Fibroblast of lung (primary cell): Measurements from ENCODE around the gene SNX32. TPM values are rescaled to one million over a fixed set of nuclear protein-coding genes. Genes with fewer than 3 reads are reported as not detected.
"Not testable (repeated sequence)": the region's sequence is repeated elsewhere in the genome, so short reads cannot be mapped to it uniquely, and the experiment has no call there.

Experiments used
- DNase-seq, 2 donors: peaks; one replicate each; pipeline versions ENCODE4 v3.0.0 to v3.0.0-alpha.2; 2010; ENCODE audit warnings: low read depth in 2 of 2
- H2AFZ ChIP-seq: 2 replicates; pipeline ENCODE4 v1.5.1; 2012; ENCODE audit warnings: low read length, control low read depth, inconsistent platforms
- H3K27ac ChIP-seq: 2 replicates; pipeline ENCODE4 v1.5.1; 2011; ENCODE audit warnings: low read length, control low read depth; ENCODE audit not compliant: insufficient read depth
- H3K27me3 ChIP-seq: 2 replicates; pipeline ENCODE4 v1.5.1; 2011; ENCODE audit warnings: mild to moderate bottlenecking, low read length; ENCODE audit not compliant: control insufficient read depth, insufficient read depth
- H3K36me3 ChIP-seq: 2 replicates; pipeline ENCODE4 v1.5.1; 2011; ENCODE audit warnings: low read length; ENCODE audit not compliant: control insufficient read depth, insufficient read depth
- H3K4me1 ChIP-seq: 2 replicates; pipeline ENCODE4 v1.5.1; 2011; ENCODE audit warnings: low read length; ENCODE audit not compliant: control insufficient read depth, insufficient read depth; ENCODE audit errors: extremely low read depth
- H3K4me2 ChIP-seq: 2 replicates; pipeline ENCODE4 v1.5.1; 2011; ENCODE audit warnings: low read length, control low read depth; ENCODE audit not compliant: insufficient read depth; ENCODE audit errors: extremely low read depth
- H3K4me3 ChIP-seq, 4 experiments: fragments of 200-600 bp in 1 of 4; sonication (generic) in 1 of 4; replicated peaks in 1 of 4; 2 replicates each; pipeline ENCODE4 v1.5.1; 2011 to 2016; ENCODE audit warnings: low read length in 4 of 4, low read depth in 3 of 4, mild to moderate bottlenecking in 3 of 4, control low read depth in 2 of 4, inconsistent platforms in 1 of 4, mixed read lengths in 1 of 4; ENCODE audit not compliant: insufficient read depth in 1 of 4; ENCODE audit errors: control extremely low read depth in 1 of 4
- H3K79me2 ChIP-seq: 2 replicates; pipeline ENCODE4 v1.5.1; 2012; ENCODE audit warnings: mild to moderate bottlenecking, low read length, inconsistent platforms; ENCODE audit not compliant: control insufficient read depth, insufficient read depth
- H3K9ac ChIP-seq: 2 replicates; pipeline ENCODE4 v1.5.1; 2011; ENCODE audit warnings: mild to moderate bottlenecking, low read length, control low read depth; ENCODE audit not compliant: insufficient read depth
- H3K9me3 ChIP-seq: 2 replicates; pipeline ENCODE4 v1.5.1; 2012; ENCODE audit warnings: low read depth, low read length; ENCODE audit not compliant: control insufficient read depth, insufficient read depth
- H4K20me1 ChIP-seq: 2 replicates; pipeline ENCODE4 v1.5.1; 2011; ENCODE audit warnings: low read length; ENCODE audit not compliant: control insufficient read depth, insufficient read depth; ENCODE audit errors: extremely low read depth
- EZH2 ChIP-seq: IDR thresholded peaks from 2 replicates; pipeline ENCODE4 v1.5.1; 2012; ENCODE audit warnings: low read length, control low read depth, mild to moderate bottlenecking; ENCODE audit errors: missing control alignments
- polyA plus RNA-seq, 2 donors: library from polyadenylated mRNA; depleted of rRNA in 1 of 2; stranded (reverse) in 1 of 2; unstranded in 1 of 2; fragments of >200 nt; gene quantifications; 2 replicates each; pipeline ENCODE4 v1.2.1, GENCODE V29; 2011 to 2012; ENCODE audit warnings: missing spikeins in 1 of 2
- total RNA-seq: library from RNA; depleted of rRNA; stranded (reverse); fragments of >200 nt; gene quantifications from 2 replicates; pipeline ENCODE4 v1.2.1, GENCODE V29; 2014
- TF ChIP-seq, protein P1 (sequence below), 2 donors: IDR thresholded peaks in 1 of 2; conservative IDR thresholded peaks in 1 of 2; 1 replicate in 1 of 2; 2 replicates in 1 of 2; pipeline ENCODE4 v1.5.1; 2011 to 2012; ENCODE audit warnings: low read length in 2 of 2, control low read depth in 1 of 2, inconsistent platforms in 1 of 2, low read depth in 1 of 2, mild to moderate bottlenecking in 1 of 2

The SNX32 gene
- total and polyA plus RNA-seq, 2 donors (not counting 1 experiment from before 2014, with no cell fraction given), result 0.33 to 3.1 TPM

DNA sequence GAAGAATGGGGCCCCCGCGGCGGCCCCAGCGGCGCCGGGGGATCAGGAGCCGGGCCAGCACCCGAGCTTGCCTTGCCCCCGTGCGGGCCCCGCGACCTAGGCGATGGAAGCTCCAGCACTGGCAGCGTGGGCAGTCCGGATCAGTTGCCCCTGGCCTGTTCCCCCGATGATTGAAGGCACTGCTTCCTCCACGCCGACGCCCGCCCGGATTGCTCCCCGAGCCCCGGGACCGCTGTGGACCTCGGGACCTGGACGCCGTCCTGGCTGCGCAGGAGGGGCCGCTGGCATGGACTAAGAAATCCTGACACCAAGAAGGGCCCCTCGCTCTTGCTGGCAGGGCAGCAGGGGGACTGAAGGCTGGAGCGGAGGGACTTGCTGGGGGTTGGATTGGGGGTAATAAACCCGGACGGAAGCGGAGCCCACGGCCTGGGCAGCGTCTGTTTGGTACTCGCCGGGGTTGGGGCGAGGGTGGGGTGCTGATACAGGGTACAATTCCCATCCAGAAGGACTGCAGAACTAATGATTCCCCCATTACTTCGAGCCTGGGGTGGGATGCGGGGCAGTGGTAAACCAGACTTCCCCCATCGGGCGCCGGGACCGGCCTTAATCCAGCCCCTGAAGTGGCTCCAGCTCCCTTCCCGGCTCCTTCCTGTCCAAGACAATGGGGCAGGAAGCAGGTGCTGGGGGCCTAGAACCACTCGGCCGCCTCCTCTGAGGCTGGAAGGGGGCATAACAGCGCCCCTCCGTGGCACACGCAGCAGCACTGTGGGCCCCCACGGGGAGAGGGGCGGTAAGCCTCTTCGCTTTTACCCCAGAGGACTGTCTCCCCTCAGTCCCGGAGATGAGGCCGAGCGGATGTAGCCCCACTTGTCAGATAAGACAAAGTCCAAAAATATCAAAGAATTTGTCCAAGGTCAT is 57.7 kb downstream of the SNX32 start:
- peak in 1 of 2 donors; percentile 37 for DNase-seq
- no peak overlapping the region for H2AFZ ChIP-seq
- peaks cover 71% of the 10 kb centered on the region for H3K79me2 ChIP-seq
- peak overlapping the region; percentile 61 for H3K4me2 ChIP-seq
- peaks cover 23% of the 10 kb centered on the region for H3K36me3 ChIP-seq
- peak overlapping the region; percentile 89 for H3K9ac ChIP-seq
- TF ChIP-seq, protein P1, sequence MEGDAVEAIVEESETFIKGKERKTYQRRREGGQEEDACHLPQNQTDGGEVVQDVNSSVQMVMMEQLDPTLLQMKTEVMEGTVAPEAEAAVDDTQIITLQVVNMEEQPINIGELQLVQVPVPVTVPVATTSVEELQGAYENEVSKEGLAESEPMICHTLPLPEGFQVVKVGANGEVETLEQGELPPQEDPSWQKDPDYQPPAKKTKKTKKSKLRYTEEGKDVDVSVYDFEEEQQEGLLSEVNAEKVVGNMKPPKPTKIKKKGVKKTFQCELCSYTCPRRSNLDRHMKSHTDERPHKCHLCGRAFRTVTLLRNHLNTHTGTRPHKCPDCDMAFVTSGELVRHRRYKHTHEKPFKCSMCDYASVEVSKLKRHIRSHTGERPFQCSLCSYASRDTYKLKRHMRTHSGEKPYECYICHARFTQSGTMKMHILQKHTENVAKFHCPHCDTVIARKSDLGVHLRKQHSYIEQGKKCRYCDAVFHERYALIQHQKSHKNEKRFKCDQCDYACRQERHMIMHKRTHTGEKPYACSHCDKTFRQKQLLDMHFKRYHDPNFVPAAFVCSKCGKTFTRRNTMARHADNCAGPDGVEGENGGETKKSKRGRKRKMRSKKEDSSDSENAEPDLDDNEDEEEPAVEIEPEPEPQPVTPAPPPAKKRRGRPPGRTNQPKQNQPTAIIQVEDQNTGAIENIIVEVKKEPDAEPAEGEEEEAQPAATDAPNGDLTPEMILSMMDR (conservative IDR thresholded peaks at IDR 0.05 in 1 of 2, IDR thresholded peaks at IDR 0.05 in 1 of 2; ENCODE audit: low read depth in 1 of 2, low read length in 2 of 2), result peak; percentile 7 to 22
- no peak for TF ChIP-seq EZH2
- H3K27ac ChIP-seq, result peak overlapping the region; percentile 98
- peaks cover 26% of the 10 kb centered on the region for H3K4me1 ChIP-seq
- H3K9me3 ChIP-seq, result no peaks in the 10 kb centered on the region
- peak overlapping the region; percentile 56 to 78 (median 68) for H3K4me3 ChIP-seq
- no peaks in the 10 kb centered on the region for H3K27me3 ChIP-seq
- H4K20me1 ChIP-seq, result no peaks in the 10 kb centered on the region

DNA sequence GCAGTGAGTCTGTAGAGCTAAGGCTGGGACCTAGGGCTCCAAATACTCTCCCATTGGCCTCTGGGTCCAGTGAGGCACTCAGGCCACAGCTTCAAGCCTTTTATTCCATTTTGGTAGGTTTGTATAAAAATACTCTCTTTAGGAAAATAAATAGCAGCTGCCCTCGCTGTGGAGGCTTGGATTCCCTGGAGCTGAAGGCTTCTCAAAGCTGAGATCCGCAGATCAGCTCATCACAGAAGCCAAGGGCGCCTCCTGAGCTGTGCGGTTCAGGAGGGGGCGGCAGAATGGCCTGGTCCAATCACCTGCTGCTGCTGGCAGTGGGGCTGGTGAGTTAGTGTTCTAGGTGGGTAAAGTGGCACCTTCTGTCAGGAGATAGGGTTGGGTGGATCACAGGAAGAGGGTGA is 58.4 kb downstream of the SNX32 start:
- peaks cover 71% of the 10 kb centered on the region for H3K79me2 ChIP-seq
- H3K36me3 ChIP-seq, result peaks cover 26% of the 10 kb centered on the region
- not testable (repeated sequence) for H2AFZ ChIP-seq, H3K9me3 ChIP-seq, H3K27me3 ChIP-seq, DNase-seq, H4K20me1 ChIP-seq
- H3K9ac ChIP-seq, result peak overlapping the region; percentile 89
- H3K4me2 ChIP-seq, result peak overlapping the region; percentile 61
- H3K27ac ChIP-seq, result peak overlapping the region; percentile 98
- H3K4me1 ChIP-seq, result peaks cover 28% of the 10 kb centered on the region
- peak overlapping the region; percentile 56 to 78 (median 68) for H3K4me3 ChIP-seq

DNA sequence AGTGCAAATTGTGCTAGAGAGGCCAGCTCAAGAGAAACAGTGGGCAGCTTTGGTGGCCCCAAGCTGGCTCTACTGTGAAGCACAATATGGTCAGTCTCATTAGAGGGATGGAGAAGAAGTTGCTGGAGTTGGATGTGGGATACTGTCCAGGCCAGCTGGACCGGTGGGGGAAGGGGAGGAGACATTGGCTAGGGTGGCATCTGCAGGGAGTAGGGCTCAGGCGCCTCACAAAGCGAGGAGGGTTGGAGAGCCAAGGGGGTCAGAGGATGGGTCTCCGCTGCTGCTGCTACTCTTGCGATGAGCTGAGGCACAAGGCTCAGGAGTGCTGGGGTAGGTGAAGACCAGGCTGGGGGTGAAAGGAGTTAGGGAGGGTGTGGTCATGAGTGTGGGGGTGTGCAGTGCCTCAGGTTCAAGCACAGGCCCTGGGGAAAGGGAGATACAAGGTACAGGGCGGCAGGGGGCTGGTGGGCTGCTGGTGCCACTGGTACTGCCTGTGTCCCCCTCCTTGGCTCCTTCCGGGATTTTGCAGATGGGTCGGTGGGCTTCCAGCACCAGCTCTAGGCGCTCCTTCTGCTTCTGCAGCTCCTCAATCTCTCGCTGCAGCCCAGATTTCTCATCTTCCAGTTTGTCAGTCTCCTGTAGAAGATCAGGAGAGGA is 59.0 kb downstream of the SNX32 start:
- DNase-seq, result no peak
- Histone ChIP-seq H3K79me2 (peaks cover 71% of the 10 kb centered on the region), H3K36me3 (peaks cover 26% of the 10 kb centered on the region), H3K27me3 (no peaks in the 10 kb centered on the region), H3K9me3 (no peaks in the 10 kb centered on the region), H3K27ac (peak overlapping the region; percentile 17), H3K4me2 (peak overlapping the region; percentile 61), H2AFZ (no peak overlapping the region), H3K9ac (no peak overlapping the region), H3K4me1 (peaks cover 28% of the 10 kb centered on the region), H4K20me1 (no peaks in the 10 kb centered on the region), H3K4me3 (peak overlapping the region; percentile 56 to 78 (median 68))
- TF ChIP-seq, protein P1 (conservative IDR thresholded peaks at IDR 0.05 in 1 of 2, IDR thresholded peaks at IDR 0.05 in 1 of 2; ENCODE audit: low read depth in 1 of 2, low read length in 2 of 2), result no peak
- no peak for TF ChIP-seq EZH2
